Measurements from ENCODE around the gene OSBPL5.

The OSBPL5 gene

GRCh38 chr11:3037945-3038271, 127.2 kb downstream of the OSBPL5 start:
- no peak for TF ChIP-seq HIC1 (tag by site-specific recombination; IDR thresholded peaks at IDR 0.05)
- POLR2A ChIA-PET, result interaction anchor here (0.8 to 2.7 kb wide), 5 partner anchors 12 to 108 kb away, joined by 3 to 9 read pairs (median 7); partner anchors contain the start of genes CARS1 and PHLDA2
- CTCF ChIA-PET, result interaction anchor here (0.6 to 8.8 kb wide), 22 partner anchors 11 to 614 kb away, joined by 3 to 144 read pairs (median 6); no protein-coding TSS in a partner anchor
- Histone ChIP-seq H3K9me3 (ENCODE audit: control insufficient read depth, insufficient read depth, low read depth, low read length) (no peaks in the 10 kb centered on the region), H3K36me3 (ENCODE audit: control insufficient read depth in 2 of 2, insufficient read depth in 1 of 2, low read length in 2 of 2) (peaks cover 3 to 83% of the 10 kb centered on the region in 2 experiments; a peak in 2 of 3 replicates), H3K4me1 (ENCODE audit: control insufficient read depth, insufficient read depth, low read length) (no peaks in the 10 kb centered on the region), H3K4me3 (ENCODE audit: low read depth, low read length) (no peak overlapping the region), H3K27ac (ENCODE audit: extremely low read depth, low read depth, low read length) (no peak overlapping the region)

Data from HEK293 (cell line).